Metanephros (tissue), 2 donors: Measurements from ENCODE around the gene UROC1. TPM values are rescaled to one million over a fixed set of nuclear protein-coding genes. Genes with fewer than 3 reads are reported as not detected.

ENCODE experiments used
- small RNA-seq: library from RNA; depleted of rRNA; stranded (forward); fragments of <200 nt; gene quantifications from one replicate; pipeline ENCODE3, GENCODE V24; 2014; ENCODE audit warnings: low replicate concordance
- total RNA-seq: library from RNA; depleted of rRNA; stranded (reverse); fragments of >200 nt; gene quantifications from one replicate; pipeline ENCODE4 v1.2.3, GENCODE V29; 2014

The UROC1 gene
- 0.35 TPM for total RNA-seq

GRCh38 chr3:126517291-126517951 is at the start of gene UROC1:
TSS of gene UROC1 (minus strand) at chr3:126517773. CDS start at chr3:126517719, 54 bp downstream.

DNA sequence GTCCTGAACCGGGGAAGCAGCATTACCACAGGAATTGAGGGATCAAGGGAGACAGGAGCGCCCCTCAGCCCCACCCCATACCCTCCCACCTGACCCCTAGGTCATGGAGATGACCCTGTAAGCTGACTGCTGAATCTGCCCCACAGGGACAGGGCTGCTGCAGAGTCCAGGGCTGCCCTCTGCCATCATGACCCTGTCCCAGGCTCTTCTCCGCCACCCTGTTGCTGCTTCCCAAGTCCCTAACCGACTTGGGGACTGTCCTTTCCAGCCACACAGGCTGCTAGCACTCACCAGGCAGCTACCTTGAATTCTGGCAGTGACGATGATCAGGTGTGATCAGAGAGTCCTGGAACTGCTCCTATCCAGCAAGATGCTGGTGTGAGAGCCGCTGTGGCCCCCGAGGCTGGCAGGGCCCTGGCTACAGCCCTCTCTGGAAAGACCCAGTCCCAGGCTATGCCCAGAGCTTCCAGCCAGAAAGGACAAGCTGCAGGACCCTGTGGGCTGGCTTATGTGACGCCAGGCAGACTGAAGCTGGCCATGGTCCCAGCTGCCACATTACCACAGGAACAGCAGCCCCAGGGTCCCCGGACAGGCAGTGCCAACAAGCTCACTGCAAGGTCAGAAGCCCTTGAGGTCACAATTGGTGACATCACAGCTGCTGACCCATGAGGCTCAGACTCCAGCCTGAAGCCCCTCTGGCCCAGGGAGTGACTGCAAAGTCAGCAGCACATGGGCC is 40.9 kb upstream of the UROC1 start, which contains the start of gene C3orf22:
C3orf22 (minus strand) TSS at position 597 of the 736 bp plus-strand sequence. CDS start 5,542 bp downstream, outside the sequence.

DNA sequence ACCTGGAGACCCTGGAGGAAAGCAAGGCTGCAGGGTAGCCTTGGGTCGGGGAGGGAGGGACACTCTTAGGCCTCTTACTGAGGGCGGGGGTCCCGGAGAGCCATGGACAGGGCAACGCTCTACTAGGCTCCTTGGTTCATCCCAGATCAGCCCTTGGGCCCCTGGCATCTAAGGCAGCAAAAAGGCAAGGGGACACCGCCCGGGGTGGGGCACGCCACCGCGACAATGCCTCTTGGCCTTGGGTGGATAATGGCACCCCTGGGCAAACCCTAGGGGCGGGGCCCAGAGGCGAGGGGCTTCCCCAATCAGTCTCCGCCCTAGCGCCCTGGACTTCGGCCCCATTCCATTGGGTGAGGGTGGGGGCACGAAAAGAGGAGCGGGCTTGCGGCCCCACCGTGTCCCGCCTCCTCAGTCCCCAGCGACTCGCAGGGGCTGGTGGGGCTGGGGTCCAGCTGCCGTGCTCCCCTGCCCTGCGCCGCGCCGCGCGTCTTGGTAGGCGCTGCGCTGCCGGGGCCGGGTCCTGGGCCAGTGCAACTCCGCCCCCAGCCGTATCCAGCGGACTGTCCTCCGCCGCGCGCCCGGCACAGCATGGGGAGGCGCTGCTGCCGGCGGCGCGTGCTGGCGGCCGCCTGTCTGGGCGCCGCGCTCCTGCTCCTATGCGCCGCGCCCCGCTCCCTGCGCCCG is 6.3 kb upstream of the UROC1 start, which contains the start of gene CHST13:
CHST13 (plus strand) TSS at position 411 of the 684 bp plus-strand sequence; CDS start at position 589, 178 bp downstream.

DNA sequence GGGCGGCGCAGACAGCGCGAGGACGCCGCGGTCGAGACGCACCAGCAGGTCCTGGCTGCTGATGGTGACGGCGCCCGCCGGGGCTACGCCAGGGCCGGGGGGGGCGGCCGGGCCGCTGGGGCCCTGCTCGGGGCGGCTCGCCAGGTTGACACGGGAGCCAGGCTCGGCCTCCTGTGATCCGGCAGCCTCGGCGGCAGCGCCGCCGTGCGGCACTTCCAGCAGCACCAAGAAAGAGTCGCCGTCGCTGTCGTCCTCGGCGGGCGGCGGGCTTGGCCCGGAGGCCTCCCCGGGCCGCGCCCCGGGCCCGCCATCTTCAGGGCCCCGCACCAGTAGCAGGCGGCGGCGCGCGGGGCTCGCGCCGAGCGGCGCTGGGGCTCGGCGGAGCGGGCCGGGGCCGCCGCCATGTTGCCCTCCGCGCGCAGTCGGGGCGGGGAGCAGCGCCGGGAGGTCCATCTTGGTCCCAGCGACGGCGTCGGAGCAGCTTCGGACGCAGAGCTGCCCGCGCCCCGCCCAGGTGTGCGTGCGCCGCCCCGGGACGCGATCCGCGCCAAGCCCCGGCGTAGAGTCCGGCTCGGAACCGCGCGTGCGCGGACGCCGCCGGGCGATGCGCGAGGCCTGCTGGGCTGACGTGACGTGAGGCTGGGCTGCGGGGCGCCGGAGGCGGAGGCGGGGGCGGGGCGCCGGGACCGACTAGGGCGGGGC is 42.0 kb downstream of the UROC1 start, which contains the start of gene ZXDC:
ZXDC (minus strand) TSS at position 479 of the 702 bp plus-strand sequence; CDS start at position 453, 26 bp downstream.

Small RNAs within 50 kb of the gene (small RNA-seq; reads per million reads assigned to genes)
- gene RNA5SP138: not detected

Other genes with a start within 250 kb of the UROC1 start
- 15.6 TPM for gene KLF15, start 160.4 kb downstream of the UROC1 start, total RNA-seq
- 0.93 TPM for gene CFAP100, start 122.9 kb downstream of the UROC1 start, total RNA-seq
- 48.3 TPM for gene ZXDC, start 41.9 kb downstream of the UROC1 start, total RNA-seq
- gene CHST13, start 6.4 kb upstream of the UROC1 start, total RNA-seq: 7.9 TPM
- gene C3orf22, start 41.2 kb upstream of the UROC1 start, total RNA-seq: 0.12 TPM
- gene TXNRD3, start 137.4 kb upstream of the UROC1 start, total RNA-seq: 19.2 TPM
- 12.4 TPM for gene CHCHD6, start 186.5 kb upstream of the UROC1 start, total RNA-seq